GM18861 (cell line): ENCODE data around the gene LAMC3.

Experiments
- ATAC-seq: cut with Tn5 transposase; IDR thresholded peaks from one replicate; pipeline ENCODE4 v1.9.1; 2021; ENCODE audit not compliant: unreplicated experiment

The LAMC3 gene

GRCh38 chr9:131010482-131011273 lies 1.7 kb downstream of the LAMC3 start:
- no peak for ATAC-seq

GRCh38 chr9:131011274-131012022 lies 2.5 kb downstream of the LAMC3 start:
- ATAC-seq: no peak

GRCh38 chr9:131012023-131012334 lies 3.0 kb downstream of the LAMC3 start:
- no peak for ATAC-seq

GRCh38 chr9:131012396-131012917 lies 3.5 kb downstream of the LAMC3 start:
- ATAC-seq: no peak

GRCh38 chr9:131013015-131013755 lies 4.2 kb downstream of the LAMC3 start:
- ATAC-seq: no peak

GRCh38 chr9:131013771-131014676 lies 5.0 kb downstream of the LAMC3 start:
- ATAC-seq: no peak

GRCh38 chr9:131015112-131015511 lies 6.1 kb downstream of the LAMC3 start:
- ATAC-seq: no peak

GRCh38 chr9:131015876-131016397 lies 7.0 kb downstream of the LAMC3 start:
- ATAC-seq: no peak

- ATAC-seq: no peak
Measured at GRCh38 chr9:131017067-131017466, 8.1 kb downstream of the LAMC3 start.

- ATAC-seq: no peak
Measured at GRCh38 chr9:131018621-131019020, 9.6 kb downstream of the LAMC3 start.

- ATAC-seq: no peak
Measured at GRCh38 chr9:131019388-131020239, 10.6 kb downstream of the LAMC3 start.

GRCh38 chr9:131020388-131020787 lies 11.4 kb downstream of the LAMC3 start:
- ATAC-seq: no peak

- ATAC-seq: no peak
Measured at GRCh38 chr9:131020862-131021261, 11.9 kb downstream of the LAMC3 start.

GRCh38 chr9:131021785-131022184 lies 12.8 kb downstream of the LAMC3 start:
- ATAC-seq: no peak

GRCh38 chr9:131024978-131025868 lies 16.2 kb downstream of the LAMC3 start:
- ATAC-seq: no peak

GRCh38 chr9:131025953-131026858 lies 17.2 kb downstream of the LAMC3 start:
- ATAC-seq: no peak
